Activated CD4-positive, alpha-beta T cell treated with anti-CD3 and anti-CD28 coated beads for 48 hours (primary cell): Measurements from ENCODE around the gene GRID2.
"Not testable (repeated sequence)": the region's sequence is repeated elsewhere in the genome, so short reads cannot be mapped to it uniquely, and the experiment has no call there.

Experiments used
- DNase-seq: peaks from one replicate; pipeline ENCODE4 v3.0.0-alpha.2; 2020

GRID2 gene

DNA sequence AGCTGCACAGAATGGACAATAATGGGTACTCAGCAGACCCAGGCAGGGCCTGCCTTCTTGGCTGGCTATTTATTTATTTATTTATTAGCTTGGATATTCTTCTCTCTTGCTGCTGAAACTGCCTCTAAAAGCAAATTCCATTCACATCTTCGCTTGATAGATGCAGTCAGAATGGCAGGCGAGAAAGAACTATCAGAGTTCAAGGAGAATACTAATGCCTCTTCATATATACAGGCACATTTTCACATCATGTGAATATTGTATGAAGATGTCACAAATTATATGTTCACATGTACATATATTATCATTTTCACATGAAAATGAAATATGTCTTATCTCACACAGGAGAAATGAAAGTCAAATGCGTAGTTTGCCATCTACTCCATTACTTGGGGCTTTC, 1045.1 kb downstream of the GRID2 start:
- no peak for DNase-seq

DNA sequence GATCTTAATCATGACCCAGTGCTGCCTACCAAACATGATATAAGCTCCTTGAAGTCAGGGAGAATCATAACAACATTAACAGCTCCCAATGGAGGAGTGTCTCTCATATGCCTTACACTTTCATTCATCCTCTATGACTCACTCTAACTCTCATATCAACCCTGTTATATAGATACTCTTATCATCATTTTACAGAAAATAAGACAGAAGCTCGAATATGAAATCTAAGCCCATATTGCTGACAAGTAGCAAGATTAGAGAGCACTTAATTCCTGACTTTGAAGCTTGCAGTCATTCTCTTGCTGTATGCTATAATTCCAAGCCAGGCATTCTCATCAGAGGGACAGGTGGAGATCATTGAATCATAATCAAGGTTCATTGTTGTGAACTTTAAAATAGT, 1048.1 kb downstream of the GRID2 start:
- no peak for DNase-seq

DNA sequence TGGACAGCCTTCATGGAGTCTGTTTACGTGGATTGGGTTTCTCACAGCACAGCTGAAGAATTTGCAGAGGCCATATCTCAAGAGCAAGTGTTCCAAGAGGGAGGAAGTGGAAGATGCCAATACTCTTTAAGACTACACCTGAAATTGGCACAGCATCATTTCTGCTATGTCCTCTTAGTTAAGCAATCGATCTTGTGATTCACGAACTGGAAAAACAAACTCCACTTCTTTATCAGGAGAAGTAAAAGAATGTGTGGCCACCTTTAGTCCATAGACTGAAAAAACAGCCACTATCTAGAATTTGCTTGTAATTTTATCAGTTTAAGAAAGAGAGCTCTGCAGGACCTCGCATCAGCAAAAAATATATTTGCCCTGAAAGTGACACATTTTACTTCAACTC, 1051.6 kb downstream of the GRID2 start:
- no peak for DNase-seq

DNA sequence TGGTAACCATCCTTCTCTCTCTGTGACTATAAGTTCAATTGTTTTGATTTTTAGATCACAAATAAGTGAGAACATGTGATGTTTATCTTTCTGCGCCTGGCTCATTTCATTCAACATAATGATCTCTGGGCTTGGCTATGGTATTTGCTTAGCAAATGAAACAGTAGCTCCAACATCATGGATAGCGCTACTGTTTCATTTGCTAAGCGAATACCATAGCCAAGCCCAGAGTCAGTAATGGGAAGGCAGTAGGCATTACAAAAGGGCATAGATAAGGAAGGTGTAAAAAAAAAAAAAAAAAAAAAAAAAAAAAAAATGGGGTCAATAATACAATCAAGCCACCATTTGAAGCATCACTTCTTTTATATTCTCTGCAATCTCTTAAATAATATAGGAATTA, 1055.8 kb downstream of the GRID2 start:
- DNase-seq, result no peak

DNA sequence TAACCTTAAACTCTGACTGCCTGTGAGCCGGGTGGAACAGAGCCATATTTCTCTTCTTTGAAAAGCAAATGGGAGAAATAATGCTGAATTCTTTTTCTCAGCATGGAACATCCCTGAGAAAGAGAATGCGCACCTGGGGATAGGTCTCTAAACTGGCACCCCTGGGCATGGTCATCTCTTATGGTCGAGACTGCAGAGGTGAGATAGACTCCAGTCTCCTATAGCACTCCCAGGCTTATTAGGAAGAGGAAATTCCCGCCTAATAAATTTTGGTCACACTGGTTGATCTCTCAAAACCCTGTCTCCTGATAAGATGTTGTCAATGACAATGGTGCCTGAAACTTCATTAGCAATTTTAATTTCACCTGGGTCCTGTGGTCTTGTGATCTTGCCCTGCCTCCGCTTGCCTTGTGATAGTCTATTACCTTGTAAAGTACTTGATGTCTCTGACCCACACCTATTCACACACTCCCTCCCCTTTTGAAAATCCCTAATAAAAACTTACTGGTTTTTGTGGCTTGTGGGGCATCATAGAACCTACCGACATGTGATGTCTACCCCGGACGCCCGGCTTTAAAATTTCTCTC, 1062.5 kb downstream of the GRID2 start:
- not testable (repeated sequence) for DNase-seq

DNA sequence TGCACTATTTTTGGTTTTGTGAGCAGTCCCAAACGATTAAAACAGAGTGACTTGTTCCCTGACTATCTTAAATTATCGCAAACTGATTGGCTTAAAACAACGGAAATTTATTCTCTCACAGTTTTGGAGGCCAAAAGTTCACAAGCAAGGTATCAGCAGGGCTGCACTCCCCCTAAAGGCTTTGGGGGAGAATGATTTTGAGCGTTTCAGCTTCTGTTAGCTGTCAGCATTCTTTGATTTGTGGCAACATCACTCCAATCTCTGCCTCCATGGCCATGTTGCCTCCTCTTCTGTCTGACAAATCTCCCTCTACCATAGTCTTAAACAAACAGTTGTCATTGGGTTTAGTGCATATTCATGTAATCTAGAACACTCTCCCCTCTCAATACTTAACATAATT, 1065.2 kb downstream of the GRID2 start:
- no peak for DNase-seq

DNA sequence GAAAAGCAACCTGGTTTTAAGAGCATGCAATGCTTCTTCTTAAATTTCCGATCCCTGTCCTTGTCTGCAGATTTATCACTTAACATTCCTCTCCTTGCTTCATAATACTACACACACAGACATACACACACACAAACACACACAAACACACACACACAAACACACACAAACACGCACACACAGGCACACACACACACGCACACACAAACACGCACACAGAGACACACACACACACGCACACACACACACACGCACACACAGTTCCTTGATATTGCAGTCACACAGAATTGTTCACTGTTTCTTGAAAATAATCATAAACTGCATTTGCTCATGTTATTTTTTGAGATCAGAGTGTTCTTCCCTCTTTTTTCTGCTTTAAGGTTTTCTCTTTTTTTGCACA, 1066.5 kb downstream of the GRID2 start:
- DNase-seq, result no peak

DNA sequence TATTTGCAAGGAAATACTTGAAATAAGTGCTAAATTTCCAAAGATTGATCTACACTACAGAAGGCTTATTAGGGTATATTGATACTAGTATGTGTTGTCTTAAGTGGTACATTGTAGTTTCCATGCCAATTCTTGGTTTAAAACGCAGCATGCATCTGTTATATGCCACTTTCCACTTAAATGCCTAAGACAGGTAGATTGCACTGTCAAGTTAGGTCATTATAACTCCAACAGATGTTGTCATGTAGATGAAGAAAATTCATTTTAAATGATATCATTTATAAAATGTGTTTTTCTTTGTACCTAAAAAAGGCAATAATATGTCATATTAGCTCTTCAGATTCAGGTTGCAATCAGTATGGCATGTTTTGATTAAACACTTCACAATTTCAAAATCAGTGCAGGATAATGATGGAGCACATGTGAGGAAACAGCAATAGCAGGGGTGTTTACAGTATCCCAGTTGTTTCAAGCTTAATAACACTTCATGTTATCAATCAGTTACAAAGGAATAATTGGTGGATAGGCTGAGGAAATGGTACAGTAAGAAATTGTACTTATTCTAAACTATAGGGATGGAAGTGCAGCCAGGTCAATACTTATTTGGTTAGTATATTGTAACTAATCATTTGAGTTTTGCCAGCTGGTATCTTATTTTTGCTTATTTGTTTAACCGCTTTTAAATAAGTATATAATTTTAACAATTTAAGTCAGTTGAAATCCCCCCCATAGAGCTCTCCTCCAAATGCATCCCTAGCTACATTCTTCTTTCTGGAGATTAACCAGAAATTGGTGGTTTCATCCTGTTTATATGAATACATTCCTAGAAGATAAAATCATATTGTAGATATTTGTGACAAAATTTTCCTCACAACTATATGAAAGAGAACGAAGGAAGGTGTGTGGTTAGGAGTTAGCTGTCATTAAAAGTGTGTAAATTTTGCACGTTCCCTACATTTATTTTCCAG, 1070.4 kb downstream of the GRID2 start:
- no peak for DNase-seq

DNA sequence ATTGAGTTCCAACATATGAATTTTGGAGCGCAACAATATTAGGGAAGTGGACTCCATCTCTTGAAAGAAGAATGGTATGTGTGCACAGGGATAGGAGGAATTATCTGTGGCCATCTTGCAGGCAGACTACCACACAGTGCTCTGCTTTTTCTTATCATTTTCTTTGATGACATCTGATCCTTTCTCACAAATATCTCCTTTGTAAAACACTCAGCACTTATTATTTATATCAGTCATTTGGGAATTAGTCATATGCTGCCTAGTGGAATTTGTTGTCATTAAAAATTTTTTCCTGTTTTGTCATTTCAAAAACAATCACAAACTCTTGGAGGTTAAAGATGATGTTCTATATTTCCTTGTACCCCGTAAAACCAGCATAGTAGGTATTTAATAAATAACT, 1080.5 kb downstream of the GRID2 start:
- DNase-seq, result no peak

DNA sequence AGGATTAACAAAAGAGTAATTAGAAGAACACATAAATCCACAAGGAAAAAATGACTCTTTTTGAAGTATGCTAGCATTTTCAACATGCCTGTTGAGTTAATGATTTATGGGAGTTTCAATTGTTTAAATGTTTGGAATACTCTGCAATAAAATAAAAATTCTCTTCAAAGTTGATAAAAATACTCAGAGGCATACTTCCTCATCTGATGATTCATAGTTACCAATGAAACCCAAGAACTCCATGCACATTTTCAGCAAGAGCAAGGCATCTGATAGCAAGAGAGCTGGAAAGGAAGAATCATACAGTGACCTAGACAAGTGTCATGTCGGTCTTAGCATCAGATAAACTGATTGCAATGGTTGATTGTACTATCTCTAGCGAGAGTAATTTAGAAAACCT, 1081.1 kb downstream of the GRID2 start:
- DNase-seq, result no peak

DNA sequence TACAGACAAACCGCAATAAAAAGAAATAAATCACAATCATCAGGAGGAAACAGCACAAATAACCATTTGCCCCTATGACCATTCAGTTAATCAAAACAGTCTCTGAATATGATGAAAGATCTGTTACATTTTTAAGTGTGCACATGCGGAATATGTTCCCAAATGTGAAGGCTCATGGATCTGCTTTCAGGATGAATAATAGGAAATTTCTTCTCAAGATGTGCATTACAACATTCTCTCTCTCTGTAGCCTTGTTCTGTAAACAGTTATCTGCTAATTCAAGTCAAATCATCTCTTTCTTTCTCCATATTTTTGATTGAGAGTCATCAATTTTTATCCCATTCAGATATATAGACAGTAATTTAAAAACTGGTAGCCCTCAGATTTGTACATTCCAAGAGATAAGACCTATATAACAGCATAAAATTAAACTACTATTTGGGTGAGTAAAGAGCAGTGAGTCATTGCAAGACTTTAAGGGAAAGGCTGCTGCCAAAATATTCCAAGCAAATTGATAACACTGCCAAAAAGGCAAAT, 1090.8 kb downstream of the GRID2 start:
- DNase-seq, result no peak

DNA sequence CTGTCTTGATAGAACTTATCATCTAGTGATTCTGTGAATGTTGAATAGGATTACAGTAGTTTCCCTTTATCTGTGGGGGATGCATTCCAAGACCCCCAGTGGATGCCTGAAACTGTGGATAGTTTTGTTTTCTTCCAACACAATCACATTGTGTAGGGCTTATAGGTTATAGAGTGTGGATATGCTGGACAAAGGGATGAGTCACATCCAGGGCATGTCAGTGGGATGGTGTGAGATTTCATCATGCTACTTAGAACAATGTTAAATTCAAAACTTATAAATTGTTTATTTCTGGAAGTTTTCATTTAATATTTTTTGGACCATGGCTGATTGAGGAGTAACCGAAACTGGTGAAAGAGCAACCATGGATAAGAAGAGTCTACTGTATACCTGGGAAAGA, 1092.5 kb downstream of the GRID2 start:
- no peak for DNase-seq

DNA sequence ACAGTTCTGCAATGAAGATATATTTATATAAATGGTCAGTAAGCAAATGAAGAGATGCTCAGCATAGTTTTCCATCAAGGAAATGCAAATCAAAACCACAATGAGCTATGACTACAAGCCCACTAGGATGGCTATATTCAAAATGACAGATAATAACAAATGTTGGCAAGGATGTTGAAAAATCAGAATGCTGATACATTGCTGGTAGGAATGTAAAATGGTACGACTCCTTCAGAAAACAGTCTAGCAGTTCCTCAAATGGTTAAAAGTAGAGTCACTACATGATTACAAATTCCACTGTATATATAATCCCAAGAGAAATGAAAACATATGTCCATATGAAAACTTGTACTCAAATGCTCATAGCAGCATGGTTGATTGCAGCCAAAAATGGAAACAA, 1099.8 kb downstream of the GRID2 start:
- no peak for DNase-seq

DNA sequence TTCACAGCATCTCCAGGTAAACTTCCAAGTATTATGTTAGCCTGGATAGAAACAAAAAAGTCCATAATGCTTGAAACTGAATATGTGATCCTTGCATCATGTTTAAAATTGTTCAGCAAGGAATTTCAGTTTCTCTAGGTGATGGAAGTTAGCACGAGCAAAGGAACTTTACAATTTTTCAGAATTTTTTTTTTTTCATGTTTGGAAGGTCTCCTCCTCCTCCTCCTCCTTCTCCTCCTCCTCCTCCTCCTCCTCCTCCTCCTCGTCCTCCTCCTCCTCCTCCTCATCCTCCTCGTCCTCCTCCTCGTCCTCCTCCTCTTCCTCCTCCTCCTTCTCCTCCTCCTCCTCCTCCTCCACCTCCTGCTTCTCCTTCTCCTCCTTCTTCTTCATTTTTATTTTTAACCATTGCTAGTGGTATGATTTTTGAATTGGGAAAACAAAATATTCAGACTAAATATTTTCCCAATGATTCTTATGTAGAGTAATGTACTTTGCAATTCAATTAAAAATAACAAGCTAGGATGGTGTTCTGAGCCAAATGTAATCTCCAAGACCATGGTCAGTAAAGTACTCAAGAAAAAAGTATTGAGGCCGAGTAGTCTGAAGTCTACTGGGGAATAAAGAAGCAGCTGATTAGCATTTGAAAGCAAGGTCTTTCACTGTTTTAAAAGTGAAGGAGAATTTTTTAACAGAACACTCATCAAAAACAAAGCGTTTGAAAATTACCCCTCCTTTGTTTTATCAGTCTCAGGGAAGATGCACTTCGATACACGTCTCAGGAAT, 1103.9 kb downstream of the GRID2 start:
- DNase-seq, result no peak

DNA sequence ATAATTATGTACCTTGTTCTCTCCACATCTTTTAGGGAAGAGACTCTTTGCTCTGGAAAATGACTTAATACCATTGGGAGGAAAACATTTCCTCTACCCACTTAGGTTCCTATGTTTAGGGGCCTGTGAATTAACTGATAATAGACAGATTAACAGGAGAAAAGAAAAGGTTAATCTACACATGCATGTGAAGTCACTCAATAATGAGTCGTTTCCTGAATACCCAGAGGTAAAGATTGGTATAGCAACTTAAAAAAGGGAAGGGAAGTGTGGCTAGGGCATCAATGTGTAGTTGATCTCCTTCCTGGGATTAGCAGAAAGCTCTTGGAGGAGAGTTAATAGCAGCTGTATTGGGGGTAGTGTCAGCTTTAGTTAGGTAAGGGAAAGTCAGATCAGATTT, 1105.3 kb downstream of the GRID2 start:
- DNase-seq, result no peak

DNA sequence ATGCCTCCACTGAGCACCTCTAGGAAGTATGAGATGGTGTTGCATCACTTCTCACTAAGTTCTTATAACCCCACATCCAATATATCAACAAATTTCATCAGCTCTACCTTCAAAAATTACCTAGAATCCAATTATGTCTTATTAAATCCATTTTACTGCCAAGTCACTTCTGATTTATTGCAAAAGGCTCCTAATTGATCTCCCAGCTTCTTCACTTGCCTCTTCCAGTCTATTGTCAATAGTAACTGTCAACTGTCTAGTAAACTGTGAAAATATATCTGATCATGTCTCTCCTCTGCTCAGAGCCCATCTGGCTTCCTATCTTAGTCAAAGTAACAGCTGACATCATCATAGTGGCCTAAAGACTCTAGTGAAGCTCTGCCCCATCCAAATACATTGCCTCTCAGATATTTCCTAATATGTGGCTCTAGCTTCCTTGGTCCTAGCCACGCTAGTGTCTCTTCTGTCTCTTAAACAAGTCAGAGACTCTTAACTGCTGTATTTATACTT, 1110.3 kb downstream of the GRID2 start:
- no peak for DNase-seq

DNA sequence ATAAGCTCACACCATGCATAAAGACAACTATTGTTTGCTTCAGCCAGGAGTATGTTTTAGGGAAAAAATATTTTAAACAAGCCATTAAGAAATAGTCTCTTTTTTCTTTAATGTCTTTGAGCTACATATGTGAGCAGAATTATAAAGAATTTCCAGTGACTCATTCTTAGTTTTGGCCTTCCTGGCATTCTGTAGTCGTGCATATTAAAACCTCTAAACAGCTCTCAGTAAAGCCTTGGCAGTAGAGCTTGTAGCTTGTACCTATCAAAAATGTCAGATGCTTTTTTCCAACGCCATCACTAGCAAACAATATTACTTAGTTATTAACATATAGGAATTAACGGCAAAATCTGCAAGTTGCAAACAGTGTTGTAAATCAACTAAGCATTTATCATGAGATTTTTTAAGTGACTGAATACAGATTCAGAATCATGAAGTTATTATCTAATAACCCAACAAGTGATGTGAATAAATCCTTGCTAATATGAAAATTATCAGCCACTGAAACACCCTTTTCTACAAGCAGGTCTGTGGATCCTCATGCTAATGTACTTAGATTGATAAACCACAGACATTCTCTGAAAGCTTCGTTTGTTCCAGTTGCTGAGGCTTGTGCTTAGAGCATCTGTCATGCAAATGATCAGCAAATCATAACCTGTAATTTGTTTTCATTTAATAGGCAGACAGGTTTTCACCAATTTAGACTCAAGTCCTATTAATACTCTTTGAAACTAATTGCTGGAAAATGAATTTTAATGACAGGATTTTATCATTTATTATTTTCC, 1112.8 kb downstream of the GRID2 start:
- no peak for DNase-seq

DNA sequence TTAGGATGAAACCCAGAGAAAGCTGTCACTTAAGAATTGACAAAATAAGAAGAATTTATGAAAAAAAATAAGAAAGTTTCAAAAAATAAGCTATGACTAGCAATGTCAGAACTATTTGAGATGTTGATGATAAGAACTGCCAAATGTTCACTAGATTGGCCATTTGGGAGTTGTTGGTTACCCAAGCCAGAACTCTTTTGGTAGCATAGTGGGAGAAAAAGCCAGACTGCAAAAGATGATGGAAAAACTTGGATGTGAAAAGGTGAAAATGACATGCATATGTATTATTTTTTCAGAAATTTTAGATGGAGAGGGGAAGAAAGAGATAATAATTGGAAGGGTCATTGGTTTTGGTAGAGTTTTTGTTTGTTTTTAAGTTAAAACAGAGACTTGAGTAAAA, 1127.6 kb downstream of the GRID2 start:
- DNase-seq, result no peak

DNA sequence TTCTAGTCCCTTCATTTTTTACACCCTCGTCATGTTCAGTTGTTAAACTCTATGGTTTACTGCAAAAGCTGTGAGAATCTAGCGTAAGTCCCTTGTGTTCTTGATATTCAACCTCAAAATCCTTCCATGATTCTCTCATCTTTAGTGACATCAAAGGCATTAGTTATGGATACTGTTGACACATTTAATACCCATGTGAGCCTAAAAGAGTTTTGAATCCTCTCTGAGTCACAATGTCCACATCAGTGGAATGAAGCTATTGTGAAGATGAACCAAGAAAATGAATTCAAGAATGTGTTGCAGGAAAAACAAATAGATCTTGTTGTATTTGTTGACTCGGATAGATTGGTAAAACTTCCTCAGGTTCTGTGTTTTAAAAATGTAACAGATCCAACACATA, 1130.1 kb downstream of the GRID2 start:
- no peak for DNase-seq

DNA sequence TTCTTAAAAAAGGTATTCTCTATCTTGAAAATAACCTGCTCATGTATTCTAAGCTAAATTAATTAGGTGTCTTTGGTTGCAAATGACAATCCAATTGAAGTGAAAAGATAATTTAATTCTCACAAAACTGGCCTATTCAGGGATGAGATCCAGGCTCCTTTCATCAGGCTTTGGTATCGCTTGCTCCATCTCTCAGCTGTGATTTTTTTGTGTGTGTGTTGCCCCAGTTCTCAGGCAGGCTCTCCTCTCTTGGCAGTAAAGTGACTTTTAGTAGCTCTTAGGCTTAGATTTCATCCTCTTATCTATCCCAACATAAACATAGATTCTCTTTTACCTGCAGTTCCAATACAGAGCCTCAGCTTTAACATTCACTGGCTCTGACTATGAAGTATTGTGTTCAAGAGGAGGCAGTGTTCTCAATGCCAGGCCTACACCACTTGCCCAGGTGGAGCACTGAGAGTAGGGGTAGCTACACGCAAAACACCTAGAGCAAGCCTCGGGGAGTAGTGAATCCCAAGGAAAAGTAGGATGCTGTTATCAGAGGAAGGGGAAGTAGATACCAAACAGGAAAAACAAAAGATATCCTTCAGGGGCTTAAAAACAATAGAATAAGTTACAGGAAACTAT, 1132.3 kb downstream of the GRID2 start:
- no peak for DNase-seq

DNA sequence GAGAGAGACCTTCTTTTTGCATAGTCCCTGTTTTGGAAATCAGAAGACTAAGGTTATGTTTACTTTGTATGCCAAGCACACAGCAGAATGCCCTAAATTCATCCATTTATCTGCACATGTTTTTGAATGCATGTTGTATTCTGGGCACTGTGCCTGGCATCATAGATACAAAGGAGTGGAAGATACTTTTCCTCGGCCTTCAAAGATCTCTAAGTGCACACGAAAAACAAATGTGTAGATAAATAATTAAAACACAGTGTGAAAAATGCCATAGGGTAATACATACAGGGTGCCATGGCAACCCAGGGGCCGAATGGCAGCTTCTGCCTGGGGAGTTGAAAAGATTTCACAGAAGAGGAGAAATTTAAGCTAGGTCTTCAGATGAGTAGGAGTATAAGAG, 1134.2 kb downstream of the GRID2 start:
- no peak for DNase-seq

DNA sequence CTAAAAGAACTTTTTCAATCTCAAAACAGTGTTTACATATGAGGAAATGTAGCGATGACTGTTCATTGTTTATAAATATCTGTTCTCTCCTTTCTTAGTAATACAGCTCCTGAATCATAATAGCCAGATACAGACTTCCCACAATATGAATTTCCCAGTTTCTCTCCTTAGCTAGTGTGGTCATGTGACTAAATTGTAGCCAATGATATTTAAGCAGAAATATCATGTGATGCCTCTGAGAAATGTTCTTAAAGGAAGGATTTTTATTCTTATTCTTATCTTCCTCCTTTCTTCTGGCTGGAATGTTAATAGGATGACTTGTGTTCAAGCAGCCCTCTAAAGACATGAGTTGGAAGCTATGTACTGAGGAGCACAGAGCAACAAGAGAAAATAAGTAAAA, 1141.1 kb downstream of the GRID2 start:
- DNase-seq, result no peak
